Hematopoietic multipotent progenitor cell treated with erythropoietin and hydrocortisone succinate and interleukin-3 and kit ligand, for 15 days (in vitro differentiated cells): Measurements from ENCODE around the gene GKN1.
"Not testable (repeated sequence)": the region's sequence is repeated elsewhere in the genome, so short reads cannot be mapped to it uniquely, and the experiment has no call there.

Experiments
- DNase-seq: peaks from one replicate; pipeline ENCODE4 v3.0.0-alpha.2; 2015; ENCODE audit warnings: low spot score

Gene GKN1

GRCh38 chr2:68974251-68974650, at the start of gene GKN1:
Gene GKN1, plus strand, starts transcription at chr2:68974636. Its CDS starts 42 bp downstream, at chr2:68974678.
- no peak for DNase-seq

GRCh38 chr2:68925295-68925896, 49.0 kb upstream of the GKN1 start:
- DNase-seq = peak; percentile 54

GRCh38 chr2:68926796-68927195, 47.6 kb upstream of the GKN1 start:
- no peak for DNase-seq

GRCh38 chr2:68931149-68931711, 43.2 kb upstream of the GKN1 start:
- no peak for DNase-seq

- DNase-seq = no peak
Observed at GRCh38 chr2:68931799-68932198, 42.6 kb upstream of the GKN1 start.

GRCh38 chr2:68932402-68932801, 42.0 kb upstream of the GKN1 start:
- no peak for DNase-seq

GRCh38 chr2:68934021-68934420, 40.4 kb upstream of the GKN1 start:
- no peak for DNase-seq

- no peak for DNase-seq
Observed at GRCh38 chr2:68935471-68935870, 39.0 kb upstream of the GKN1 start.

- DNase-seq = no peak
Observed at GRCh38 chr2:68936427-68936826, 38.0 kb upstream of the GKN1 start.

- no peak for DNase-seq
Observed at GRCh38 chr2:68936889-68937288, 37.5 kb upstream of the GKN1 start.

- no peak for DNase-seq
Observed at GRCh38 chr2:68937346-68938055, 36.9 kb upstream of the GKN1 start.

GRCh38 chr2:68938938-68939337, 35.5 kb upstream of the GKN1 start:
- no peak for DNase-seq

- DNase-seq = no peak
Observed at GRCh38 chr2:68939962-68940361, 34.5 kb upstream of the GKN1 start.

GRCh38 chr2:68940369-68940768, 34.1 kb upstream of the GKN1 start:
- DNase-seq = no peak

GRCh38 chr2:68942827-68943226, 31.6 kb upstream of the GKN1 start:
- no peak for DNase-seq

GRCh38 chr2:68943581-68944568, 30.6 kb upstream of the GKN1 start:
- peak; percentile 59 for DNase-seq

GRCh38 chr2:68946117-68946516, 28.3 kb upstream of the GKN1 start:
- DNase-seq = no peak

- no peak for DNase-seq
Observed at GRCh38 chr2:68948710-68949109, 25.7 kb upstream of the GKN1 start.

GRCh38 chr2:68951899-68952298, 22.5 kb upstream of the GKN1 start:
- no peak for DNase-seq

GRCh38 chr2:68952887-68953521, 21.4 kb upstream of the GKN1 start, which contains the start of gene GKN2:
Gene GKN2, minus strand, starts transcription at chr2:68952893. Its CDS starts 32 bp downstream, at chr2:68952861.
- no peak for DNase-seq

- not testable (repeated sequence) for DNase-seq
Observed at GRCh38 chr2:68955432-68955831, 19.0 kb upstream of the GKN1 start.

GRCh38 chr2:68959001-68959400, 15.4 kb upstream of the GKN1 start:
- DNase-seq = no peak
